Occipital lobe (tissue), 2 donors: ENCODE results near the gene XPNPEP3. TPM values are rescaled to one million over a fixed set of nuclear protein-coding genes. Genes with fewer than 3 reads are reported as not detected.
"Not testable (repeated sequence)": the region's sequence is repeated elsewhere in the genome, so short reads cannot be mapped to it uniquely, and the experiment has no call there.

Experiments used
- DNase-seq: peaks from one replicate; lab custom pipeline; 2025; lab: John Stamatoyannopoulos, UW
- total RNA-seq: library from RNA; depleted of rRNA; stranded (reverse); fragments of >200 nt; gene quantifications from one replicate; pipeline ENCODE4 v1.2.3, GENCODE V29; 2014

XPNPEP3 gene
- total RNA-seq: 6.4 TPM

- DNase-seq: peak; percentile 92
These were observed at the start of gene XPNPEP3, which contains the start of gene ST13 for GRCh38 chr22:40856513-40857308. XPNPEP3 (plus strand) TSS chr22:40857148; CDS start chr22:40857182, 34 bp downstream. ST13 (minus strand) TSS chr22:40856639; CDS start chr22:40856540, 99 bp downstream.

- DNase-seq: no peak
These were observed 48.7 kb upstream of the XPNPEP3 start for GRCh38 chr22:40808018-40808841.

- no peak for DNase-seq
These were observed 43.0 kb upstream of the XPNPEP3 start for GRCh38 chr22:40813912-40814315.

- DNase-seq: no peak
These were observed 39.2 kb upstream of the XPNPEP3 start for GRCh38 chr22:40817737-40818136.

GRCh38 chr22:40818192-40818746 lies 38.7 kb upstream of the XPNPEP3 start:
- no peak for DNase-seq

GRCh38 chr22:40818747-40819598 lies 38.0 kb upstream of the XPNPEP3 start, which contains the start of gene SLC25A17:
SLC25A17 (minus strand) TSS chr22:40819346; CDS start chr22:40819248, 98 bp downstream.
- peak; percentile 89 for DNase-seq

GRCh38 chr22:40819599-40820140 lies 37.3 kb upstream of the XPNPEP3 start:
- no peak for DNase-seq

- no peak for DNase-seq
These were observed 33.5 kb upstream of the XPNPEP3 start for GRCh38 chr22:40823426-40823825.

- DNase-seq: not testable (repeated sequence)
These were observed 30.7 kb upstream of the XPNPEP3 start for GRCh38 chr22:40826292-40826691.

GRCh38 chr22:40826984-40827741 lies 29.8 kb upstream of the XPNPEP3 start:
- no peak for DNase-seq

GRCh38 chr22:40829131-40829530 lies 27.8 kb upstream of the XPNPEP3 start:
- DNase-seq: no peak

GRCh38 chr22:40834619-40835018 lies 22.3 kb upstream of the XPNPEP3 start:
- DNase-seq: no peak

- no peak for DNase-seq
These were observed 18.5 kb upstream of the XPNPEP3 start for GRCh38 chr22:40838486-40838885.

- no peak for DNase-seq
These were observed 12.0 kb upstream of the XPNPEP3 start for GRCh38 chr22:40844951-40845350.

GRCh38 chr22:40845816-40846215 lies 11.1 kb upstream of the XPNPEP3 start:
- DNase-seq: not testable (repeated sequence)

- no peak for DNase-seq
These were observed 3.6 kb upstream of the XPNPEP3 start for GRCh38 chr22:40853333-40853732.

GRCh38 chr22:40853961-40854360 lies 3.0 kb upstream of the XPNPEP3 start:
- no peak for DNase-seq

GRCh38 chr22:40855071-40855978 lies 1.6 kb upstream of the XPNPEP3 start:
- no peak for DNase-seq

GRCh38 chr22:40855979-40856512 lies 902 bp upstream of the XPNPEP3 start:
- peak; percentile 14 for DNase-seq
